Uterus (tissue), 2 donors: ENCODE data around the gene CTNNAL1.

ENCODE experiments used
- POLR2A ChIP-seq, 2 donors: fragments of 450-650 bp; IDR thresholded peaks; one replicate each; pipeline ENCODE4 v1.6.1; 2016; ENCODE audit warnings: antibody characterized with exemption in 2 of 2, mild to moderate bottlenecking in 1 of 2, moderate library complexity in 1 of 2
- TF ChIP-seq, protein P1 (sequence below), 4 experiments: fragments of 200-600 bp in 2 of 4; fragments of 450-650 bp in 2 of 4; sonication (generic) in 2 of 4; IDR thresholded peaks; one replicate each; pipeline ENCODE4 v1.5.1; 2016 to 2019; ENCODE audit warnings: antibody characterized with exemption in 4 of 4, mild to moderate bottlenecking in 2 of 4, moderate library complexity in 1 of 4

GRCh38 chr9:108919517-108919916 is 93.8 kb downstream of the CTNNAL1 start:
- TF ChIP-seq, protein P1, sequence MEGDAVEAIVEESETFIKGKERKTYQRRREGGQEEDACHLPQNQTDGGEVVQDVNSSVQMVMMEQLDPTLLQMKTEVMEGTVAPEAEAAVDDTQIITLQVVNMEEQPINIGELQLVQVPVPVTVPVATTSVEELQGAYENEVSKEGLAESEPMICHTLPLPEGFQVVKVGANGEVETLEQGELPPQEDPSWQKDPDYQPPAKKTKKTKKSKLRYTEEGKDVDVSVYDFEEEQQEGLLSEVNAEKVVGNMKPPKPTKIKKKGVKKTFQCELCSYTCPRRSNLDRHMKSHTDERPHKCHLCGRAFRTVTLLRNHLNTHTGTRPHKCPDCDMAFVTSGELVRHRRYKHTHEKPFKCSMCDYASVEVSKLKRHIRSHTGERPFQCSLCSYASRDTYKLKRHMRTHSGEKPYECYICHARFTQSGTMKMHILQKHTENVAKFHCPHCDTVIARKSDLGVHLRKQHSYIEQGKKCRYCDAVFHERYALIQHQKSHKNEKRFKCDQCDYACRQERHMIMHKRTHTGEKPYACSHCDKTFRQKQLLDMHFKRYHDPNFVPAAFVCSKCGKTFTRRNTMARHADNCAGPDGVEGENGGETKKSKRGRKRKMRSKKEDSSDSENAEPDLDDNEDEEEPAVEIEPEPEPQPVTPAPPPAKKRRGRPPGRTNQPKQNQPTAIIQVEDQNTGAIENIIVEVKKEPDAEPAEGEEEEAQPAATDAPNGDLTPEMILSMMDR (IDR thresholded peaks at IDR 0.05), result no peak
- TF ChIP-seq POLR2A (IDR thresholded peaks at IDR 0.05), result no peak
